AG09319 (cell line): ENCODE results near the gene CLUH.

Experiments used
- DNase-seq: peaks from one replicate; pipeline ENCODE4 v3.0.0-alpha.2; 2010; ENCODE audit warnings: low read depth; ENCODE audit errors: extremely low read depth
- CTCF ChIP-seq: IDR thresholded peaks from 2 replicates; pipeline ENCODE4 v1.5.1; 2011; ENCODE audit warnings: low read depth, mild to moderate bottlenecking, inconsistent platforms, low read length, moderate library complexity

The CLUH gene

GRCh38 chr17:2704890-2705248 lies 6.7 kb downstream of the CLUH start:
- no peak for DNase-seq
- TF ChIP-seq CTCF = no peak

- no peak for TF ChIP-seq CTCF
- no peak for DNase-seq
Measured at GRCh38 chr17:2704031-2704889, 7.3 kb downstream of the CLUH start.

- TF ChIP-seq CTCF = no peak
- no peak for DNase-seq
Measured at GRCh38 chr17:2703606-2704005, 8.0 kb downstream of the CLUH start.

- no peak for TF ChIP-seq CTCF
Measured at GRCh38 chr17:2703181-2703580, 8.4 kb downstream of the CLUH start.

GRCh38 chr17:2701996-2702741 lies 9.4 kb downstream of the CLUH start:
- TF ChIP-seq CTCF = no peak
- no peak for DNase-seq

More at GRCh38 chr17:2703181-2703580, 8.4 kb downstream of the CLUH start:
- no peak for DNase-seq

GRCh38 chr17:2701161-2701995 lies 10.2 kb downstream of the CLUH start:
- TF ChIP-seq CTCF = no peak
- no peak for DNase-seq
